K562 (cell line): Measurements from ENCODE around the gene GATB. TPM values are rescaled to one million over a fixed set of nuclear protein-coding genes. Genes with fewer than 3 reads are reported as not detected.

Experiments
- ATAC-seq: fragments of 200-7000 bp; cut with Tn5 transposase; 3 replicates; pipeline ENCODE4 v1.9.1; 2020; ENCODE audit warnings: moderate library complexity
- BruUV-seq: library from RNA; stranded (reverse); fragments of 400-500 nt; replicated peaks from 2 replicates; lab custom pipeline; 2021; lab: Mats Ljungman, UMichigan
- CTCF ChIA-PET: fragments of 300-600 bp; formaldehyde crosslinking; extraction: SDS; loops from one replicate; lab custom pipeline; 2021; ENCODE audit warnings: low intra/inter-chr PET ratio; lab: Yijun Ruan, JAX
- POLR2A ChIA-PET: fragments of 300-600, 350-650 bp; sonication (Branson Sonifier 250); formaldehyde crosslinking; extraction: SDS; loops from one replicate; lab custom pipeline; 2021; ENCODE audit warnings: antibody characterized with exemption, inconsistent platforms; lab: Yijun Ruan, JAX
- DNase-seq, 4 experiments: peaks; one replicate each; pipeline versions ENCODE4 v3.0.0 to v3.0.0-alpha.2; 2011 to 2018; ENCODE audit warnings: low spot score in 3 of 4, mixed read lengths in 3 of 4; ENCODE audit errors: extremely low read depth in 1 of 4
- FAIRE-seq: peaks from 2 replicates; lab custom pipeline; 2011; peaks lifted over from hg19 to GRCh38; lab: Jason Lieb, UNC
- H2AFZ ChIP-seq: 2 replicates; pipeline ENCODE4 v1.6.0; 2011; ENCODE audit warnings: low read depth, low read length, control low read depth, inconsistent platforms
- H3K27ac ChIP-seq: fragments of 200-600 bp; 3 replicates; pipeline ENCODE4 v1.8.0; 2011; ENCODE audit warnings: low read depth, mild to moderate bottlenecking, control low read depth, inconsistent platforms, low read length, moderate library complexity, mixed read lengths; ENCODE audit errors: extremely low read depth
- H3K27me3 ChIP-seq, 2 experiments: fragments of 300-600 bp in 1 of 2; 2 replicates in 1 of 2; 3 replicates in 1 of 2; pipeline versions ENCODE4 v1.6.0 to v1.8.0; 2011; ENCODE audit warnings: inconsistent platforms in 2 of 2, low read length in 2 of 2, mild to moderate bottlenecking in 1 of 2, mixed read lengths in 1 of 2, moderate library complexity in 1 of 2; ENCODE audit not compliant: control insufficient read depth in 2 of 2, insufficient read depth in 2 of 2
- H3K36me3 ChIP-seq: fragments of 300-600 bp; 3 replicates; pipeline ENCODE4 v1.8.0; 2011; ENCODE audit warnings: mild to moderate bottlenecking, low read length, inconsistent platforms; ENCODE audit not compliant: control insufficient read depth, insufficient read depth
- H3K4me1 ChIP-seq, 2 experiments: fragments of 200-600 bp in 1 of 2; replicated peaks in 1 of 2; 2 replicates in 1 of 2; 3 replicates in 1 of 2; pipeline versions ENCODE4 v1.5.1 to v1.8.0; 2011; ENCODE audit warnings: inconsistent platforms in 2 of 2, low read length in 2 of 2, mild to moderate bottlenecking in 1 of 2, mixed read lengths in 1 of 2, moderate library complexity in 1 of 2; ENCODE audit not compliant: control insufficient read depth in 2 of 2, insufficient read depth in 2 of 2
- H3K4me2 ChIP-seq: 2 replicates; pipeline ENCODE4 v1.6.1; 2011; ENCODE audit warnings: low read length, control low read depth, inconsistent platforms, mixed read lengths; ENCODE audit not compliant: insufficient read depth
- H3K4me3 ChIP-seq: fragments of 200-600 bp; sonication (generic), shearing (Covaris generic); 2 replicates; pipeline ENCODE4 v1.5.1; 2016; ENCODE audit warnings: control low read depth, inconsistent platforms
- H3K79me2 ChIP-seq: fragments of 200-600 bp; 3 replicates; pipeline ENCODE4 v1.8.0; 2011; ENCODE audit warnings: low read length, inconsistent platforms; ENCODE audit not compliant: control insufficient read depth, insufficient read depth
- H3K9ac ChIP-seq, 2 experiments: 2 replicates each; pipeline versions ENCODE4 v1.6.0 to v1.6.1; 2011; ENCODE audit warnings: low read depth in 2 of 2, low read length in 2 of 2, control low read depth in 1 of 2, inconsistent platforms in 1 of 2, mild to moderate bottlenecking in 1 of 2, mixed read lengths in 1 of 2; ENCODE audit not compliant: insufficient read depth in 1 of 2
- H3K9me1 ChIP-seq: one replicate; pipeline ENCODE4 v1.6.0; 2011; ENCODE audit warnings: inconsistent platforms, mild to moderate bottlenecking, low read length, moderate library complexity; ENCODE audit not compliant: control insufficient read depth, insufficient read depth
- H3K9me3 ChIP-seq: replicated peaks from 2 replicates; pipeline ENCODE4 v1.5.1; 2011; ENCODE audit warnings: low read depth, low read length, inconsistent platforms; ENCODE audit not compliant: control insufficient read depth, insufficient read depth
- H4K20me1 ChIP-seq: replicated peaks from 2 replicates; pipeline ENCODE4 v1.6.1; 2011; ENCODE audit warnings: low read length, inconsistent platforms, mixed read lengths; ENCODE audit not compliant: control insufficient read depth, insufficient read depth
- ADNP ChIP-seq: fragments of 200-800 bp; sonication (Bioruptor generic); IDR thresholded peaks from 2 replicates; pipeline ENCODE4 v1.6.1; 2016; ENCODE audit warnings: missing genetic modification characterization, missing compliant biosample characterization
- ATF7 ChIP-seq: fragments of 450-650 bp; IDR thresholded peaks from 2 replicates; pipeline ENCODE4 v1.7.1; 2014; ENCODE audit warnings: mild to moderate bottlenecking, moderate library complexity
- CEBPB ChIP-seq: fragments of 450-650 bp; IDR thresholded peaks from 2 replicates; pipeline ENCODE4 v1.6.1; 2016; ENCODE audit warnings: missing genetic modification characterization, missing compliant biosample characterization
- CLOCK ChIP-seq: fragments of 250-450 bp; sonication (Bioruptor Pico); IDR thresholded peaks from 2 replicates; pipeline ENCODE4 v1.4.0; 2020; ENCODE audit warnings: mild to moderate bottlenecking, moderate library complexity, borderline replicate concordance
- E2F1 ChIP-seq: sonication (generic); formaldehyde crosslinking; IDR thresholded peaks from 2 replicates; pipeline ENCODE4 v1.8.1; 2023; ENCODE audit warnings: mild to moderate bottlenecking, missing genetic modification reagents, moderate library complexity
- E2F5 ChIP-seq: sonication (generic); formaldehyde crosslinking; IDR thresholded peaks from 2 replicates; pipeline ENCODE4 v1.8.0; 2022; ENCODE audit warnings: mild to moderate bottlenecking, missing genetic modification reagents
- NCOA2 ChIP-seq, 2 experiments: fragments of 450-650 bp; IDR thresholded peaks; 2 replicates each; pipeline ENCODE4 v1.6.1; 2018; ENCODE audit warnings: mild to moderate bottlenecking in 2 of 2, moderate library complexity in 1 of 2; ENCODE audit not compliant: partially characterized antibody in 2 of 2
- PHF21A ChIP-seq: fragments of 450-650 bp; IDR thresholded peaks from 2 replicates; pipeline ENCODE4 v1.6.1; 2017; ENCODE audit warnings: low read depth, borderline replicate concordance
- SREBF1 ChIP-seq: fragments of 150-350 bp; IDR thresholded peaks from 2 replicates; pipeline ENCODE4 v1.6.1; 2014; ENCODE audit warnings: antibody characterized with exemption, low read depth, low read length, borderline replicate concordance
- ZNF175 ChIP-seq: fragments of 200-800 bp; sonication (Bioruptor generic); IDR thresholded peaks from 2 replicates; pipeline ENCODE4 v1.6.1; 2016; ENCODE audit warnings: low read depth, mild to moderate bottlenecking, missing genetic modification characterization, missing compliant biosample characterization
- ZNF436 ChIP-seq: fragments of 250-450, 450-650 bp; sonication (Bioruptor Pico); formaldehyde crosslinking; IDR thresholded peaks from 2 replicates; pipeline ENCODE4 v1.7.0; 2020; ENCODE audit warnings: mild to moderate bottlenecking
- WGBS: fragments of 100-300 bp; shearing (Covaris generic); methylation state at CpG from one replicate; pipeline ENCODE4 v1.1.6; 2016; ENCODE audit warnings: low coverage, mixed read lengths; ENCODE audit not compliant: insufficient coverage; ENCODE audit errors: missing lambda C conversion rate; 5-methylcytosine and 5-hydroxymethylcytosine counted together
- in situ Hi-C: fragments of 300-500 bp; cut with MboI; formaldehyde crosslinking; loops from 4 replicates; pipeline ENCODE4 v1.15.0; 2018; ENCODE audit warnings: inconsistent platforms, mixed read lengths
- intact Hi-C: fragments of 100-400 bp; cut with micrococcal nuclease; formaldehyde crosslinking; loops from 2 replicates; pipeline ENCODE4 v1.14.2; 2022
- polyA plus RNA-seq, 8 experiments: library from polyadenylated mRNA; depleted of rRNA in 4 of 8; stranded (reverse) in 5 of 8; unstranded in 3 of 8; fragments of >200 nt; fragmentation: Nextera tagmentation in 2 of 8; fragmentation: Illumina TruSeq in 1 of 8; extraction: Ambion mirVana in 2 of 8; extraction: Trizol in 1 of 8; gene quantifications; 2 replicates each; pipeline versions ENCODE4 v1.2.1 to v1.2.3, GENCODE V29; 2011 to 2014; ENCODE audit warnings: inconsistent platforms in 1 of 8, missing spikeins in 1 of 8
- total RNA-seq, 7 experiments: library from RNA; depleted of rRNA in 6 of 7; stranded (reverse); fragments of >200 nt in 6 of 7; fragmentation: Illumina TruSeq in 2 of 7; extraction: Trizol in 2 of 7; gene quantifications; 2 replicates each; pipeline versions ENCODE4 v1.2.1 to v1.2.3, GENCODE V29; 2011 to 2021; ENCODE audit warnings: low replicate concordance in 1 of 7

The GATB gene
- total and polyA plus RNA-seq, 9 of the 15 experiments (the other 6 are each of a cell fraction or from before 2014, with no cell fraction given): 15.3 to 31.8 (median 26.2) TPM

GRCh38 chr4:151661873-151662272 lies 98.9 kb downstream of the GATB start:
- intact Hi-C loops: no loop called here
- POLR2A ChIA-PET: no interaction called here
- H3K36me3 ChIP-seq: no peaks in the 10 kb centered on the region
- no peak for DNase-seq
- no peak overlapping the region for H3K9ac ChIP-seq
- ATAC-seq: no peak
- H4K20me1 ChIP-seq: no peaks in the 10 kb centered on the region
- no TSS peak for BruUV-seq
- no peaks in the 10 kb centered on the region for H3K9me3 ChIP-seq
- no peaks in the 10 kb centered on the region for H3K9me1 ChIP-seq
- in situ Hi-C loops: no loop called here
- no peak overlapping the region for H3K4me2 ChIP-seq
- no peak overlapping the region for H3K4me3 ChIP-seq
- no peak overlapping the region for H2AFZ ChIP-seq
- peaks cover 28 to 57% of the 10 kb centered on the region in 2 experiments for H3K27me3 ChIP-seq
- TF ChIP-seq ZNF175 (no peak), ADNP (tag) (no peak), ATF7 (no peak), ZNF436 (CRISPR knock-in tag) (no peak), NCOA2 (IDR thresholded peaks at IDR 0.05; ENCODE audit: partially characterized antibody in 2 of 2) (no peak), PHF21A (no peak), CLOCK (CRISPR knock-in tag) (no peak), CEBPB (tag) (no peak), E2F1 (CRISPR knock-in tag) (no peak), E2F5 (CRISPR knock-in tag) (no peak), SREBF1 (no peak)
- no peak for FAIRE-seq
- H3K27ac ChIP-seq: no peak overlapping the region
- H3K4me1 ChIP-seq: no peaks in the 10 kb centered on the region
- WGBS: under 1% methylated on average over 7 of the region's 7 CpGs
- H3K79me2 ChIP-seq: no peaks in the 10 kb centered on the region
- CTCF ChIA-PET: no interaction called here
